Neuronal stem cell (in vitro differentiated cells): Measurements from ENCODE around the gene TOM1L2.

Experiments
- DNase-seq: peaks from one replicate; pipeline ENCODE4 v3.0.0-alpha.2; 2013; ENCODE audit warnings: low spot score
- H2AFZ ChIP-seq: one replicate; pipeline ENCODE4 v1.6.1; 2013; ENCODE audit warnings: mild to moderate bottlenecking, low read length, inconsistent platforms
- H2AK5ac ChIP-seq: 2 replicates; pipeline ENCODE4 v1.6.1; 2013; ENCODE audit warnings: low read depth, mild to moderate bottlenecking, inconsistent platforms, low read length, moderate library complexity, mixed read lengths
- H2BK120ac ChIP-seq: 2 replicates; pipeline ENCODE4 v1.6.1; 2013; ENCODE audit warnings: low read depth, mild to moderate bottlenecking, inconsistent platforms, low read length, moderate library complexity, mixed read lengths
- H2BK12ac ChIP-seq: one replicate; pipeline ENCODE4 v1.6.1; 2013; ENCODE audit warnings: low read length, inconsistent platforms
- H2BK15ac ChIP-seq: 2 replicates; pipeline ENCODE4 v1.6.1; 2013; ENCODE audit warnings: mild to moderate bottlenecking, low read length, inconsistent platforms, mixed read lengths
- H2BK5ac ChIP-seq: one replicate; pipeline ENCODE4 v1.6.1; 2013; ENCODE audit warnings: inconsistent platforms, mild to moderate bottlenecking, low read length, moderate library complexity
- H3K14ac ChIP-seq: one replicate; pipeline ENCODE4 v1.6.1; 2013; ENCODE audit warnings: low read length, inconsistent platforms
- H3K18ac ChIP-seq: 2 replicates; pipeline ENCODE4 v1.6.1; 2013; ENCODE audit warnings: low read length, inconsistent platforms
- H3K23ac ChIP-seq: 2 replicates; pipeline ENCODE4 v1.6.1; 2013; ENCODE audit warnings: low read depth, mild to moderate bottlenecking, mixed read lengths, low read length, inconsistent platforms; ENCODE audit not compliant: poor library complexity
- H3K27ac ChIP-seq: replicated peaks from 3 replicates; pipeline ENCODE4 v1.5.1; 2013; ENCODE audit warnings: low read length, inconsistent platforms
- H3K27me3 ChIP-seq, 3 experiments: 2 replicates each; pipeline ENCODE4 v1.6.1; 2013; ENCODE audit warnings: low read length in 3 of 3, mild to moderate bottlenecking in 2 of 3, inconsistent platforms in 1 of 3, low read depth in 1 of 3, mixed read lengths in 1 of 3, moderate library complexity in 1 of 3; ENCODE audit not compliant: control insufficient read depth in 3 of 3, insufficient read depth in 3 of 3
- H3K36me3 ChIP-seq, 2 donors: replicated peaks in 1 of 2; 2 replicates each; pipeline ENCODE4 v1.6.1; 2013; ENCODE audit warnings: low read length in 2 of 2; ENCODE audit not compliant: control insufficient read depth in 2 of 2, insufficient read depth in 2 of 2
- H3K4ac ChIP-seq: 2 replicates; pipeline ENCODE4 v1.6.1; 2013; ENCODE audit warnings: inconsistent platforms, mild to moderate bottlenecking, low read length, moderate library complexity
- H3K4me1 ChIP-seq, 2 donors: 1 replicate in 1 of 2; 2 replicates in 1 of 2; pipeline ENCODE4 v1.6.1; 2013; ENCODE audit warnings: low read length in 2 of 2, low read depth in 1 of 2; ENCODE audit not compliant: control insufficient read depth in 2 of 2, insufficient read depth in 1 of 2
- H3K4me2 ChIP-seq: one replicate; pipeline ENCODE4 v1.6.1; 2013; ENCODE audit warnings: mild to moderate bottlenecking, low read length, inconsistent platforms; ENCODE audit not compliant: insufficient read depth, poor library complexity, severe bottlenecking
- H3K4me3 ChIP-seq, 2 donors: 2 replicates each; pipeline ENCODE4 v1.5.1; 2013; ENCODE audit warnings: low read length in 2 of 2, mild to moderate bottlenecking in 2 of 2, inconsistent platforms in 1 of 2, moderate library complexity in 1 of 2
- H3K79me1 ChIP-seq: one replicate; pipeline ENCODE4 v1.6.1; 2013; ENCODE audit warnings: low read depth, mild to moderate bottlenecking, inconsistent platforms, low read length, moderate library complexity
- H3K9ac ChIP-seq: one replicate; pipeline ENCODE4 v1.6.1; 2013; ENCODE audit warnings: mild to moderate bottlenecking, low read depth, low read length, inconsistent platforms; ENCODE audit not compliant: poor library complexity
- H3K9me3 ChIP-seq, 2 donors: replicated peaks in 1 of 2; 2 replicates each; pipeline versions ENCODE3 to v1.6.1; 2013; ENCODE audit warnings: low read length in 2 of 2, mild to moderate bottlenecking in 2 of 2, inconsistent platforms in 1 of 2, low read depth in 1 of 2, mixed read lengths in 1 of 2, moderate library complexity in 1 of 2; ENCODE audit not compliant: control insufficient read depth in 2 of 2, insufficient read depth in 1 of 2
- H4K8ac ChIP-seq: one replicate; pipeline ENCODE4 v1.6.1; 2013; ENCODE audit warnings: low read depth, mild to moderate bottlenecking, inconsistent platforms, low read length, moderate library complexity
- H4K91ac ChIP-seq: one replicate; pipeline ENCODE4 v1.6.1; 2013; ENCODE audit warnings: low read length, low read depth, mild to moderate bottlenecking, inconsistent platforms; ENCODE audit not compliant: poor library complexity
- WGBS, 2 donors: extraction: QIAGEN DNeasy Blood & Tissue Kit; methylation state at CpG; one replicate each; pipeline ENCODE4 v1.1.7; 2013; ENCODE audit warnings: missing lambda C conversion rate in 2 of 2, mixed read lengths in 1 of 2; ENCODE audit not compliant: insufficient read length in 2 of 2, insufficient replicate concordance in 1 of 2; ENCODE audit errors: extremely low coverage in 2 of 2; 5-methylcytosine and 5-hydroxymethylcytosine counted together

TOM1L2 gene

GRCh38 chr17:17987901-17988300 is 15.7 kb upstream of the TOM1L2 start:
- peaks cover 0 to 2% of the 10 kb centered on the region in 2 donors for H3K4me1 ChIP-seq
- H3K14ac ChIP-seq: no peak overlapping the region
- H3K18ac ChIP-seq: no peak overlapping the region
- no peak overlapping the region for H3K4me3 ChIP-seq
- no peak overlapping the region for H3K9ac ChIP-seq
- H3K79me1 ChIP-seq: no peaks in the 10 kb centered on the region
- H3K36me3 ChIP-seq: no peaks in the 10 kb centered on the region
- no peaks in the 10 kb centered on the region for H3K9me3 ChIP-seq
- no peak overlapping the region for H2BK15ac ChIP-seq
- no peak overlapping the region for H2AFZ ChIP-seq
- no peak overlapping the region for H3K23ac ChIP-seq
- H3K4me2 ChIP-seq: no peak overlapping the region
- H2BK5ac ChIP-seq: no peak overlapping the region
- H3K27me3 ChIP-seq: peaks cover 0 to 12% (median 0%) of the 10 kb centered on the region in 3 experiments
- no peak overlapping the region for H4K8ac ChIP-seq
- H3K27ac ChIP-seq: no peak overlapping the region
- H3K4ac ChIP-seq: no peak overlapping the region
- no peak overlapping the region for H2BK12ac ChIP-seq
- H2AK5ac ChIP-seq: no peak overlapping the region
- H2BK120ac ChIP-seq: no peak overlapping the region
- DNase-seq: no peak
- WGBS, 2 donors: no CpG with 5 or more reads among the region's 14 CpGs
- no peak overlapping the region for H4K91ac ChIP-seq

- H2AK5ac ChIP-seq: no peak overlapping the region
- H3K9me3 ChIP-seq: no peaks in the 10 kb centered on the region
- H2AFZ ChIP-seq: no peak overlapping the region
- H4K91ac ChIP-seq: no peak overlapping the region
- H3K4ac ChIP-seq: no peak overlapping the region
- no peak overlapping the region for H2BK15ac ChIP-seq
- no peak for DNase-seq
- H3K18ac ChIP-seq: no peak overlapping the region
- no CpG with 5 or more reads among the region's 7 CpGs for WGBS, 2 donors
- H3K27me3 ChIP-seq: peaks cover 0 to 12% (median 0%) of the 10 kb centered on the region in 3 experiments
- H3K4me2 ChIP-seq: no peak overlapping the region
- H3K23ac ChIP-seq: no peak overlapping the region
- no peak overlapping the region for H2BK12ac ChIP-seq
- no peak overlapping the region for H3K27ac ChIP-seq
- H2BK120ac ChIP-seq: no peak overlapping the region
- H3K4me1 ChIP-seq: peaks cover 0 to 2% of the 10 kb centered on the region in 2 donors
- H3K4me3 ChIP-seq: no peak overlapping the region
- H3K36me3 ChIP-seq: no peaks in the 10 kb centered on the region
- H2BK5ac ChIP-seq: no peak overlapping the region
- H3K79me1 ChIP-seq: no peaks in the 10 kb centered on the region
- H3K9ac ChIP-seq: no peak overlapping the region
- no peak overlapping the region for H4K8ac ChIP-seq
- H3K14ac ChIP-seq: no peak overlapping the region
Measured at GRCh38 chr17:17987187-17987896, 15.1 kb upstream of the TOM1L2 start.

- Histone ChIP-seq H3K27me3 (peaks cover 0 to 12% (median 0%) of the 10 kb centered on the region in 3 experiments), H4K91ac (no peak overlapping the region), H2BK12ac (no peak overlapping the region), H3K4me2 (no peak overlapping the region), H3K9ac (no peak overlapping the region), H2AK5ac (no peak overlapping the region), H3K4ac (no peak overlapping the region), H3K36me3 (no peaks in the 10 kb centered on the region), H3K79me1 (no peaks in the 10 kb centered on the region), H2AFZ (no peak overlapping the region), H2BK120ac (peak overlapping the region; percentile 77), H3K18ac (no peak overlapping the region), H4K8ac (no peak overlapping the region), H2BK5ac (no peak overlapping the region), H3K4me1 (peaks cover 0 to 2% of the 10 kb centered on the region in 2 donors), H3K14ac (no peak overlapping the region), H2BK15ac (peak overlapping the region; percentile 15), H3K23ac (no peak overlapping the region), H3K27ac (no peak overlapping the region), H3K9me3 (no peaks in the 10 kb centered on the region), H3K4me3 (peak overlapping the region in 1 of 2 donors; percentile 32)
- DNase-seq: no peak
- WGBS, 2 donors: no CpG with 5 or more reads among the region's 3 CpGs
Measured at GRCh38 chr17:17985555-17985954, 13.4 kb upstream of the TOM1L2 start.

GRCh38 chr17:17985153-17985552 is 13.0 kb upstream of the TOM1L2 start:
- Histone ChIP-seq H3K36me3 (no peaks in the 10 kb centered on the region), H4K8ac (no peak overlapping the region), H3K9ac (no peak overlapping the region), H4K91ac (no peak overlapping the region), H3K27me3 (peaks cover 0 to 10% (median 0%) of the 10 kb centered on the region in 3 experiments), H3K23ac (no peak overlapping the region), H3K79me1 (no peaks in the 10 kb centered on the region), H2BK5ac (no peak overlapping the region), H2AK5ac (no peak overlapping the region), H3K14ac (no peak overlapping the region), H3K27ac (no peak overlapping the region), H2AFZ (no peak overlapping the region), H3K18ac (no peak overlapping the region), H3K4me3 (peak overlapping the region in 1 of 2 donors; percentile 32), H2BK12ac (no peak overlapping the region), H2BK120ac (peak overlapping the region; percentile 77), H3K4me1 (peaks cover 0 to 2% of the 10 kb centered on the region in 2 donors), H3K9me3 (no peaks in the 10 kb centered on the region), H2BK15ac (peak overlapping the region; percentile 15), H3K4me2 (no peak overlapping the region), H3K4ac (no peak overlapping the region)
- WGBS, 2 donors: no CpG with 5 or more reads among the region's 2 CpGs
- DNase-seq: no peak
